GM12891 (cell line): ENCODE measurements around the gene BRIP1.

ENCODE experiments used
- PAX5 ChIP-seq: IDR thresholded peaks from 2 replicates; pipeline ENCODE4 v1.6.1; 2011; ENCODE audit warnings: low read length, moderate library complexity, mild to moderate bottlenecking; ENCODE audit not compliant: insufficient read depth, severe bottlenecking
- POLR2A ChIP-seq: IDR thresholded peaks from 2 replicates; pipeline ENCODE4 v1.6.1; 2011; ENCODE audit warnings: low read depth, low read length, control low read depth
- POLR2AphosphoS5 ChIP-seq: IDR thresholded peaks from 2 replicates; pipeline ENCODE4 v1.6.1; 2011; ENCODE audit warnings: low read depth, low read length, control low read depth
- POU2F2 ChIP-seq: IDR thresholded peaks from 2 replicates; pipeline ENCODE4 v1.6.1; 2011; ENCODE audit warnings: low read depth, mild to moderate bottlenecking, control low read depth, low read length, moderate library complexity
- SPI1 ChIP-seq: IDR thresholded peaks from 2 replicates; pipeline ENCODE4 v1.6.1; 2011; ENCODE audit warnings: low read depth, low read length, control low read depth
- TAF1 ChIP-seq: IDR thresholded peaks from 2 replicates; pipeline ENCODE4 v1.6.1; 2011; ENCODE audit warnings: low read depth, low read length, control low read depth

DNA sequence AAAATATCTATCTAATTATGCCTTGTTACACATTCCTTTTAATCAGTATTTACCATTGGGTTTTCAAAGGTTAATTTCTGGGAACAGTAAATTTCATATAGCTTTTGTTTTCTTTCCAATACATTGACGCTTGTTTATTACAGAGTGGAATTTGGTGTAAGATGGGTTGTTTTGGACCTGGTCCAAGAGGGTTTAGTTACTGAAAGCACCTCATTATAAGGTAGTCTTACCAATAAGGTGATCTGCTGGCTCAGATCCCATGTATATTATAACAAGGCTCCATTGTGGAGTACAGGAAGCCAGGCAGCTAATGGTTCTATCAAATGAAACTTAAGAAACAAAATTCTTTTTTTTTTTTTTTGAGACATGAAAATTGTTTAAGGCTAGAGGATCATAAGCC lies 185.0 kb downstream of the BRIP1 start:
- TF ChIP-seq POLR2A (no peak), POLR2AphosphoS5 (no peak), PAX5 (no peak), SPI1 (no peak), TAF1 (no peak), POU2F2 (no peak)
